NCI-H2227 treated with DMSO at 0.1 percent for 48 hours (cell line): Measurements from ENCODE around the gene UNC5A.

ENCODE experiments used
- DNase-seq: peaks from one replicate; lab custom pipeline; 2025; lab: John Stamatoyannopoulos, UW

UNC5A gene

DNA sequence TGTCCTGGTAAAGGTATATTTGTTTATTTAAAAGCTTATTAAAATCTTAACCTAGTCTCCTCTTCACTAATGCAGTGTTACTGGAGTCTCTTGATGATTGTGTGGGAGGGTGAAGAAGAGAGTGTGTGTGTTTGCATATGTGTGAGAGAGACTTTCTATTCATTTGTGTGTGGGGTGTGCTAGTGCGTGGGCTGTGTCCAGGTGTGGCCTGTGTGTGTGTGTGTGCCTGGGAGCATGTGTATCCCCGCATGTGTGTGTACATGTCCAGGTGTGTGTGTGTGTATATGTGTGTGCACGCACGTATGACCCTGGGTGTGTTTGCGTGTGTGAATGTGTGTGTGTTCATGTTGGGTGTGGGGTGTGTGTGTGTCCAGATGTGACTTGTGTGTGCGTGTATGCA, 10.3 kb upstream of the UNC5A start:
- no peak for DNase-seq

DNA sequence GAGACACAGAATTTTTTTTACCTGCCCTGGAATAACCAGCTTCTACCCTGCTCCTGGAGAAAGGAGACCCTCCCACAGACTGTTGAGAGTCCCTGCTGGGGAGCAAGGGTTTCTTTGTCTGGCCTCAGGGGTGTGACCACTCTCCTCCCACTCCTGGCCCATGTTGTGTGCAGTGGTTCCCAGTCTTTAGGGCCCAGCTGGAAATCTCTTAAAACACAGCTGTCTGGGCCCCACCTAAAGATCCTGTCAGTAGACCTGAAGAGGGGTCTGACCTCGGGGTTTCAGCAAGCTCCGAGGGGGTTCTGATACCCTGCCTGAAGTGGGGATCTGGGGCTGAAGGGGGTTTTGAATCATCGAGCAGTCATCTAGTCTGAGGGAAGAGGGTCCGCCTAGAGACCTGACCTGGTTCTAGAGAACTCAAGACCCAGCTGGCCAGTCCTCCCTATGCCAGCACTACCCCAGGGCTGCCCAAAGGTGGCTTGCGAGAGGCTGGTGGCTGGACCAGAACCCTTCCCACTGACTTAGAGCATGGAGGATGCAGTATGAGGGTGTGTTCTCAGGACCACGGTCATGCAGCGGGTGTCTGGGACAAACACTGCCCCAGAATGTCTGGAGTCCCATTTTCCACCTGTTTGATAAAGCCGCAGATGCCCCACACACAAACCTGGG, 8.1 kb upstream of the UNC5A start:
- DNase-seq: no peak

DNA sequence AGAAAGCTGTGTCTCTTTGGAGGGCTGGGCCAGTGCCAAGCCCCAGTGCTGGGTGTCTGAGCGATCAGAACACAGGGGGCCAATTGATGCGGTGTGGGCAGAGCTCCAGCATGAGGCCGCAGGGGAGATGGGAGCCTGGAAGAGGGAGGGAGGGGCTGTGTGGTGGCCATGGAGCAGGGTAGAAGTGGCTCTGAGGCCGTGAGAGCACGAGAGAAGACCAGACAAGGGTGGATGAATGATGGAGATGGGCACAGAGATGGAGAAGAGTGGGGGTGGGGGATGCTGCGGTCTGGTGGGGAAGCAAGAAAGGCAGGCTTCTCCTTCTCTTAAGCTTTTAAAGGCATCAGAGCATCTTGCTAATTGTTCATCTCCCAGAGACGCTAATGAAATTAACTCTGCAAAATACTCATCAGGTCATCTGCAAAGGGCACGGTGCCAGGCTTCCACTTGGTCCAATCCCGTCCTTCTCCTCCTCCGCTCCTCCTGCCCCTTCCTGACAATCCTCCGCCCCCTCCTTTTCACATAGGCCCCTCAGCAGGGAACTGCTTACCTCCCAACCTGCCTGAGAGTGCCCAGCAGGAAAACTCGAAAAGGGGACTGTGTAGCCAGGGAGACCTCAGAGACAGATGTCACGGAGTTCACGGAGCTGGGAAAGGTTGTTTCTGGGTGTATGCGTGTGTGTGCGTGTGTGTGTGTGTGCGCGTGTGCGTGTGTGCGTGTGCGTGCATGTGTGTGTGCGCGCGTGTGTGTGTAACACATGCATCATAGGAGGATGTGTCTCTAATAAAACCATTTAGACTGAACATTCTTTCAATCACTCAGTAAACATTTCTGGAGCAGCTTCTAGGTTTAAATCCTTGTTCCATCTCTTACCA, 7.1 kb upstream of the UNC5A start:
- DNase-seq: no peak

DNA sequence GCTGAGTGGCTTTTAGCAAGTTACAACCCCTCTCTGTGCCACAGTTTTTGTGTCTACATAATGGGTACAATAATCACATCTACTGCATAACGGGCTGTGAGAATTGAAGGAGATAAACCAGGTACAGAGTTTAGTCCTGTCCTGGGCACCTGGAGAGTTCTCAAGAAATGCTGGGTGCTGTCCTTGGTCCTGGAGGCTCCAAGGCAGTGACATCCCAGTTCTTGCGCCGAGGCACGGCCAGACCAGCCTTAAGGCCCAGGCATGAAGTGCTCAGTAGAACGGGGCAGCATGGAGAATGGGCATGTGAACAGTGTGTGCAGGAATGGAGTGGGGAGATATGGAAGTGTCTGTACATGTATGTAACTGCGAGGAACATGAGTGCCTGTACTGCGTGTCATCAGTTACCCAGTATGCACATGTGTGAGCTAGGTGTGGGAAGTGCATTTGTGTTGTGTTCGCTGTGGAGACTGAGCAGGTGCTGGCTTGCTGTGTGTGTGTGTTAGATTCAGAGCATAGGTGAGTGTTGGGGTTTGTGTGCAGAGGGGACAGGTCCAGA, 6.3 kb upstream of the UNC5A start:
- no peak for DNase-seq

DNA sequence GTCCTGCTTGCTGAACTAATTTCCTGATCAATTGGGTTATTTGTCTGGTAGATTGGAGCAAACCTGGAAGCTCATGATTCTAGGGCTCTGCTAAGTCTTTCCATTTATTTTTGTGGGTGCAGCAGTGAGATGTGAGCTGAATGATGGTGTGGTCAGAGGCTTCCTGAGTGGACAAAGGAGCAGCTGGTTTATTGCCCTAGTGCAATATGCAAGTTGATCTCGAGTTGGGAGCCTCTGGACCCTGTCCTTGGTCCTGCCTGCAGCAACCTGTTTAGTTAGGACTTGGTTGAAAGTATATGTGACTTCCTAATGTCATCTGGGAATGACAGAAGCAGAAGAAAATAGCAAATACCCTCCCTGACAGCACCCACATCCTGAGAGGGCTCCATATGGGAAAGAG, 4.2 kb upstream of the UNC5A start:
- DNase-seq: no peak

DNA sequence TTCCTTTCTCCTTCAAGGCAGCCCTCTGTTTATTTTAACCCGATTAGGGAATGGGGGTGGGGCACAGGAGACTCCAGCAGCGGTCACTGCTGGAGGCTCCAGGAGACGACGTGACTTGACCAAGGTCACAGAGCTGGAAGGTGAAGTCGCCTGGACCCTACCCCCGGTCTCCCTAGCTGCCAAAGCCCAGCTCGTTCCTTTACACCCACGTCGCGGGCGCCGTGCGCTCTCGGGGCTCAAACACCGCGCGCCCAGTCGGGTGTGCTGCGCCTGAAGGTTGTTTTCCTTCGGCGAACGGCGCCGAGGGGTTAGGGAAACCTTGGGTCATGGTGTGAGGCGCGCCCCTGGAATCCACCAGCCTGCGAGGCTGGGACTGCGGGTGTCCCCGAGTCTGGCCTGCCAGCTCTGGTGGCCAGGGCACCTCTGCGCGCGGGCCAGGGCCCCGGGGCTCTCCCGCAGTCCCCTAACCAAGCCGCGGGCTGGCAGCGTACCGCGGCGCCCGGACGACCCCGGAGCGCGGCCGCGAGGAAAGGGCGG, 747 bp upstream of the UNC5A start:
- DNase-seq: no peak

DNA sequence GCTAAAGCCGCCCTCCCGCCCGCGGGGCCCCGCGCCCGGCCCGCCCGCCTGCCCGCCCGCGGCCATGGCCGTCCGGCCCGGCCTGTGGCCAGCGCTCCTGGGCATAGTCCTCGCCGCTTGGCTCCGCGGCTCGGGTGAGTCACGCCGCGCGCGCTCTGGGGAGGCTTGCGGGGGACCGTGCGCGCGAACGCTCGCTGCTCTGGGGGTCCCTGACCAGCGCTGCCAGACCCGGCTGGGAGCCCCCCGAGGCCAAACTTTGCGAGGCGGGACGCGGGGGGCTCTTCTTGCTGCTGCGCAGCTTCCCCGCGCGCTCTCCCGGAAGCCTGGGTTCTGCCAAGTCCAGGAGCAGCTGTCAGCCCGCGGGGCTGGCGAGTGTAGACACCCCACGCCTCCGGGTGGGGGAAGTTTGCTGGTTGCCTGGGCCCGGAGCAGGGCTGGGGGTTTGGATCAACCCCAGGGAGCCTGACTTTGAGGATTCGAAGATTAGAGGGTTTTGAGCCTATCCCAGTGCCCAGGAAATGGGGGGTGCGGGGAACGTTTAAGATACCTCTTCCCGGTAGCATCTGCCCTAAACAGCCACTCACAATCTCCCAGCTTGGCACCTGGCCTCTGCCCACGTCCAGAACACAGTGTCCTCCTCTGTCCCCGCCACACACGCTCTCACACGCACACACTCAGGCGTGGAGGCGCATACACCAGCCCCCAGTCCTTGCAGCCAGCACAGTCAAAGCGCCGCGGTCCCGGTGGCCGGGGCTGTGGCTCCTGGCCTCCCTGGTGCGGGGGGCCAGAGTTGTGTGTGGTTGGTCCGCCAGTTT, 535 bp downstream of the UNC5A start:
- DNase-seq: no peak

DNA sequence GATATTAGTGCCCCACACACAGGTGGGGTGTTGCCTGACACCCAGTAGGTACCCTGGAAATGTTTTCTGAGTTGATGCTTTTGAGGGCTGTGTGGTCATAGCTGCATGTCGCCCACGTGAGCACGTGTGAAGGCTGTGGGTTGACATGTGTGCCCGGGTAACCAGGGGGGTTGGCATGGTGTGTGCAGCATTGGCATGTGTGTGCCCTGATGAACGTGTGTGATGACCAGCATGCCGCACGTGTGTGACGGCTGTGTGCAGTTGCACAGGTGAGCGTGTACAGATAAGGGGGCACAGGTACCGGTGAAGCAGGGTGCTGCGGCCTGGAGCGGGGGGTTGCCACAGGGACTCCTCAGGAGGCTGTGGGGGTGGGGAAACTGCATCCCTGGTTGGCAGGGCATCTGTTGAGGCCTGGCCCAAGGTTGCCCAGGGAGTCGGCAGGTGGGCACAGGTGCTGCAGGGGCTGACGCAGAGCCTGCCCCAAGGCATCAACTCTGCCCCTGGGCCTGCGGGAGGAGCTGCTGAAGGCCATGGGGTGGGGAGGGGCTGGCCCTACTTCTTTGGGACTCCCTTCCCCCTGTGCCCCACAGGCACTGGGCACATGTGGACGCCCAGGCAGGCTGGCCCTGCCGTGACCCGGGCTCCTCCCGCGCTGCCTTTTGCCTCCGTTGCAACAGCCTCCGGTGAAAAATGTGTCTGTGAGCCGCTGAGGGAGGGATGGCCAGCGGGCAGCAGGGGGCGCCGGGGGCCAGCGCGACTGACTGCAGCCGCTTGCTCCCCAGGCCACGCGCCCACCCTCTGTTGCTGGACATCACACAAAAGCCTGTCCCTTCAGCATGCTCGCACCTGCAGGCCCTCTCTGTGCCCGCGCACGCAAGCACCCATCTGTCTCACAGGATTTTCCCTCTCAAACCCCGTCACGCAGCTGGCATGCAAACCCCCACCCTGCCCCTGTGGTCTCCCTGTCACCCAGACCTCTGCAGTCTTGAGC, 2.2 kb downstream of the UNC5A start:
- DNase-seq: peak; percentile 8

DNA sequence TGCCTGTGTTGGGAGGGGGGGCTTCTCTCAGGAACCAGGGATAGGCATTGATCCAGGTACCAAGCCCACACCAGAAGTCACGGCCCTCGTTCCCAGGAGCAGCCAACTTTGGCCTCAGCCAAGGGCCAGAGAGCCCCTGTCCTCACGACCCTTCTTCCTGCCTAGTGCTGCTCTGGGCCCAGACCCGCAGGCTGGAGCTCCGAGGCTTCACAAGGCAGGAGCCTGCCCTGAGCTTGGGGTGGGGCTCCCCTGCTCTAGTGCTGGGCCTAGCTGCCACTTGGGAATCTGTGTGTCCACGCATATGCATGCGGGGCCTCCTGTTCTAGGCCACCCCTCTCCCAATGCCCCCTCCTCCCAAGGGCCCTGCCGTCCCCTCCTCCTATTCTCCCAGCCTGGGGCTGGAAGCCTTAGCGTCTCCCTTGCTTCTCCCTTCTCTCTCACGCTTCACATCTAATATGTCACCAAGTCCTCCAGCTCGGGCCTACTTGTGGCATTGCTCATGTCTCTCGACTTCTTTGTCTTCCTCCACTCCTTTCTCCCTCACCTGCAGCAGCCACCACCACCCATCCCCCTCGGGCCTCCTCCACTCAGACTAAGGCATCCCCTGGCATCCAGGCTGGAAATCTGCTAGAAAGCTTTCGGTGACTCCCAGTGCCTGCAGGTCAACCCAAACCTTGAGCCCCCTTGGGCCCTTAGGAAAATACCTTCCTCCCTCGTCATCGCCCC, 3.4 kb downstream of the UNC5A start:
- DNase-seq: no peak

DNA sequence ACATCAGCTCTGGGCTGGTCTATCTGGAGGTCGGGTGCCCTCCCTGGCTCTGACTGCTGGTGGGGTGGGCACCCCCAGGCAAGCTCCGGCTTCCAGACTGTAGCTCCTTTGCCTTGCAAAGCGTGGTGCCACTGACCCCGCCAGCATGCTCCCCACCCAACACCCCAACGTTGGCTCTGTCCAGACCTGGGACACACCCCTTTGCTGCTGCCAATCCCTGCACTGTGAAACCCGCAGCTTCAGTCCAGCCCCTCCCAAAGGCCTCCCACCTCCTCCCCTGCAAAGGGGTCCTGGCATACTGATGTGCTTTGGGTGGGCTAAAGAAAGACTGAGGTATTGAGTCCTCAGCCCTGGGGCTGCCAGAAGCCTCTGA, 3.9 kb downstream of the UNC5A start:
- no peak for DNase-seq

DNA sequence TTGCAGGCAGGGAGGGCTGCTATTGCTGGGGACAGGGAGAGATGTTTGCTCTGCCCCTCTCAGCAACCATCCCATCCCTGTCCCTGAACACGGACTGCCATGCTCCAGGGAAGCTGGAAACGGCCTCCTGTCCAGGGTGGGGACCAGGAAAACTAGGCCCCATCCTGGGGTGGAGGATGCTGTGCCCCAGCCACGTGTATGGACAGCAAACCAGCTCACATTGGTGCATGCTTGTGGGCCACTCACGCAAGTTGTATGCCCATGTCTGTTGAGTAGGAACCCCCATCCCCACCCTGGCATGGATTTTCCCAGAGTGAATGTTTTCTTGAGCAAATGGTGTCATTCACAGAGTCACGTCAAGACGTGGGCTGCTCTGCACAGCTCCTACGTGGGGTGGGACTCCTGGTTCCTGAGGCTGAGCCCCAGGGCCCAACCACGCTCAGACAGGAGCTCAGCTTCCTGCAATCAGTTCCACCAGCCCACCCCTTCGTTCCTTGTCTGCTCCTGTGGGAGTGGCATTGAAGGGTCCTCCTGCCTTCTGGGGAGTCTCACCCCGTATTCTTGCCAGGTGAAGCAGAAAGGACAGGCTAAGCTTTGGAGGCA, 4.6 kb downstream of the UNC5A start:
- DNase-seq: no peak

DNA sequence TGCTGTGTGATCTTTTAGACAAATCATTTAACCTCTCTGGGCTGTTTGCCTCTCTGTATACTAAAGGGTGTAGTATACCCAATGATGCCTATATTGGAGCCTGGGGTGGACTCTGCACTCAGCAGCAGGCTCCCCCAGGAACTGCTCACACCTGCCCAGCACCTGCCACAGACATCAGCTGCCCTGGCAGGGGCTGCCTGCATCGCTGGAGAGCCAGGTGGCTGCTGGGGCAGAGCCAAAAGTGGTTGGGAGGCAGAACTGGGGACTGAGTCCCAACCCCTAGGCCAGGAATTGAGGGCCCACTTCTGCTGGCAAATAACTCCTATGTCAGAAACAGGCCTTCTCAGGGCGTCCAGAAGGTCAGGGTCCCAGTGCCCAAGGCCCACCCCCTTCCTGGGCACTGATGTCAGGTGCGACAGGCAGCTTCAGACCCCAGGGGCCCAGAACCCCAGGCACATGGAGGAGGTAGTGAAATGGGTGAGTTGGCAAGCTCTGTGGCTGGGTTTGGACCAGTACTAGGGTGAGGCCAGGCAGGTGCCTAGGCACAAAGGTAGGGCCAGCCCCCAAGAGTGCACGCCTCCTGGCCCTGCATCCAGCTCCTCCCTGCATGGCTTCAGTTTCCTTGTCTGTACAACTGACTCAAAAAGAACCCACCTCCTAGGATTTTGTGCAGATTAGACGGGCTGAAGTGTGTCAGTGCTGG, 5.8 kb downstream of the UNC5A start:
- DNase-seq: no peak

DNA sequence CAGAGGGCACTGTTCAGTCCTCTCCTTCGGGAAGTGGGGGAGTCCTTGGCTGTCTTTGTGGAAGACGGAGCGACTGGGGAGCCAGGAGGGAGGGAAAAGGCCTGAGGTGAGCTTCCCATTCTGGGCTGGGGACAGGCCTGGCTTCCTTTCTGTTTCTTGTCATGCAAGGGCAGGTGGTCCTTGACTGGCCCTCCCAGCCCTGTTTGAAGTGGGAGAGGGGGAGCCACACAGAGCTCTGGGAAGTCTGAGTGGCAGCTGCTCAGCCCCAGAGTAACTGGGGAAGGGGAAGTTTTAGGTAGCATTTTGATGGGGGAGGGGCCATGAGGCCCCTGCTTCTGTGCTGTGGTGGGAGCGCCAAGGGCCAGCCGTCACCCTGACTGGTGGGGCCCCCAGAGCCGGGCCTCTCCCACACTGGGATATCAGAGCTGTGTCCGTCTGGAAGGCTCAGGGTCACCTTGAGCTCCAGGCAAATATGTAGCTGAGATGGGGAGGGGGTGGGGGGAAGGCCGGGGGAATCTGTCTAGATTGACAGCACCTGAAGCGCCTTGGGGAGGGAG, 6.5 kb downstream of the UNC5A start:
- DNase-seq: no peak

DNA sequence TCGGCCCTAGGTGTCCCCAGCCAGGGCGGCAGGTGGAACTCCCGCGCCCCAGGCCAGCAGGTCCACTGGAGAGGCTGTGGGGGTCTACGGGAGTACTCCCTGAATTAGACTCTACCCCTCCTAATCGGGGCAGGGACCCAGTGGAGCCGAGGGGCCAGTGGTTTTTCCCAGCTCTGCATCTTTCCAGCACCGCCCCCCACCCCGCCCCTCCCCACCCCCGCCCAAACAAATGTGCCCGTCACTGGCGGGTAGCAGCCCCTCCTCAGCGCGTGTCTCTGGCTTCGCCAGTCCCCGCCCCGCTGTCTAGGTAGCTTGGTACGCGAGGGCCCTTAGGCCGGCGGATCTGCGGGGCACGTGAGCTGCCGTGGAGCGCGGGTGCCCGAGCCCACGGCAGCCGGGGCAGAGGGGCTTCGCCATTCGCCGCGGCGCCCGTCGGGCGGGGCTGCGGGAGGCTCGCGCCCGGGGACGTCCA, 7.0 kb downstream of the UNC5A start:
- peak; percentile 41 for DNase-seq

DNA sequence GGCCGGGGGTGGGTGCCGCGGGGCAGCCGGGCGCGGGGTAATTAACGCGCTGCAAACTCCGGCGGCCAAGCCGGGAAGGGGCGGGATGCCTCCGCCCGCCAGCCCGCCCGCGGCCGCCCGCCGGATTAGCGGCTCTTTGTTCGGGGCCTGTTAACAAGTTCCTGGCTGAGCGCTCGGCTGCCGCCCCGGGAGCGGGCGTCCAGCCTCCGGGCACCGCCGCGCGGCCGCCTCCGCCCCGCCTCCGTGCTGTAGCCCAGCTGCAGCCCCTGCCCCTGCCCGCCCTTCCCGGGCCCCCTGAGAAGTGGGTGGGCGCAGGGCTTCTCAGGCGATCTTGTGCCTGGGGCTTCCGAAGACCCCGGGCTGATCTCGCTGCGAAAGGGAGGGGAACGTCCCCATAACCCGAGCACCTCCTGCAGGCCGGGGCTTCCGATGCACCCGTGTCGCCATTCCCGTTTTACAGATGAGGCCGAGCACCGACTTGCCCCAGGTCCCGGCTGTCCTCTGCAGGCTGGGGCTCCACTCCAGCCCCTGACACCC, 7.5 kb downstream of the UNC5A start:
- DNase-seq: peak; percentile 48

DNA sequence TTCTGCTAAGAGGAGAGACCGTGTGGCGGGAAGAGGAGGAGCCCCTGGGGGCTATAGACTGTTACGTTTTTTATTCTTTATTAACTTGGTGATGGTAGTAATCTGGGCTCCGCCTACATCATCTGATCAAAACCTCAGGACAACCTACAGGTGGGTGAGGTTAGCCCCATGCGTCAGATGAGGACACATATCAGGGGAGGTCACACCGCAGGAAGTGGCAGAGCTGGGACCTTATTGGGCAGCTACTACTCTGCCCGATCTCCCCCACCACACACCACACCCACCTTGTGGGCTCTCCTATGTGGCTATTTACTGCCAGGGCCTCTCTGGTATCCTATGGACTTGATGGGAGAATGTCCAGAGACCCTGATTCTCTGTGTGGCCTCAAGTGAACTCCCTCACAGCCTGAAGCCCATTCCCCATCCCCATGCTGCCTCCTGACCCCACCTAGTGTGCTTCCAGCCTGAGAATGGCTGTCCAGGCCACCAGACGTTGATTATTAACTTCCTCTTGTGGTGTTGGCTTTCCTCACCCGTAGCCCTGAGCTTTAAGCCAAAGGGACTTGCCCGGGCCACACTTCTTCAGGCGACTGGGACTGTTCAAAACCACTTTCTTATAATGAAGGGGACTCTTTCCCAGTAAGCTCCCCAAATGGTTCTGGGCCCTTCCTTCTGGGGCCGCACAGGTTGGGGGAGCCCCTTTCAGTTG, 8.2 kb downstream of the UNC5A start:
- DNase-seq: no peak

DNA sequence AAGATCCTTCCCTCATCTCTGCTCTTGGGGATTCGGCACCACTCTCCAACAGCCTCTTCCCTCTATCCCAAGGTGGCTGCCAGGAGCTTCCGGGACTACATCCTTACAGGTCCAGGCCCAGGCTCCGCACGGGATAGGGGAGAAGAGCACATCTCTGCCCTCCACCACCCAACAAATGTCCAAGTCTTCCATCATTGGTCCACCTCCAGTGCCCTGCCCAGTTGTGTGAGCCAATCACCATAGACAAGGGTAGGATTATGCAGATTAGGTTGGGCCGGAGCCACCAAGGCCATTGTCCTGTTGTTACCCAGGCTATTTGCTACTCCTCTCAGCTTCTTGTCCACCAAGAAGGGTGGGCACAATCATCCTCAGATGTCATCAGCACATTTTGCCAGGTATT, 9.1 kb downstream of the UNC5A start:
- no peak for DNase-seq

DNA sequence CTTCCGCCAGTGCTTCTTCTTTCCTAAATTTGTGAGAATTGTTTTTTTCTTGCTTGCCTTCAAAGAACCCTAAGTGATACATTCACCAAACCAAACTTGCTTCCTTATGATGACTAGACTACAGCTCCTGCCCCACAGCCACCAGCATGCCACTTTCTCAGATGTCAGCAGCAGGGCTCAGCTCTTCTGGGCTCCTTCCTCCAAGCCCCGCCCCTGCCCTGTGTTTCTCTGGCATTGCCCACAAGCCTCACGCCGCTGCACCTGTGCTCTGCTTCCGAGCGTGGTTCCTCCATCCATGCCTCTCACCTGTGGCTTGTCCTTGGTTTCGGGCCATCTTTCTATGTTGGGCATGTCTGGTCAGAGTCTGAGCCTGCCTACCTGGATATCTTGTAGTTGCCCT, 10.6 kb downstream of the UNC5A start:
- no peak for DNase-seq
